ENCODE data around the gene BUB1.
A peak's percentile ranks its signal among the peaks of the same experiment; 100 is the strongest.

The BUB1 gene

GRCh38 chr2:110678457-110679336 is 834 bp upstream of the BUB1 start:
- no peaks in the 10 kb centered on the region for H3K9me3 Mint-ChIP-seq
- H3K4me3 Mint-ChIP-seq: peak overlapping the region; percentile 96
- peaks cover 13% of the 10 kb centered on the region for H3K27me3 Mint-ChIP-seq (ENCODE audit: low read depth)
- H3K4me1 Mint-ChIP-seq (ENCODE audit: low read depth): peaks cover 38% of the 10 kb centered on the region
- peak overlapping the region; percentile 99 for H3K27ac Mint-ChIP-seq
- H3K36me3 Mint-ChIP-seq (ENCODE audit: low read depth): peaks cover 5% of the 10 kb centered on the region

GRCh38 chr2:110677080-110677479 is 783 bp downstream of the BUB1 start:
- Mint-ChIP-seq H3K27me3 (ENCODE audit: low read depth) (peaks cover 3% of the 10 kb centered on the region), H3K36me3 (ENCODE audit: low read depth) (peaks cover 16% of the 10 kb centered on the region), H3K9me3 (no peaks in the 10 kb centered on the region), H3K27ac (peak overlapping the region; percentile 99), H3K4me1 (ENCODE audit: low read depth) (peaks cover 43% of the 10 kb centered on the region), H3K4me3 (peak overlapping the region; percentile 96)

GRCh38 chr2:110675679-110676078 is 2.2 kb downstream of the BUB1 start:
- peak overlapping the region; percentile 77 for H3K27ac Mint-ChIP-seq
- H3K36me3 Mint-ChIP-seq (ENCODE audit: low read depth): peaks cover 22% of the 10 kb centered on the region

GRCh38 chr2:110674620-110675555 is 3.0 kb downstream of the BUB1 start:
- Mint-ChIP-seq H3K27me3 (ENCODE audit: low read depth) (no peaks in the 10 kb centered on the region), H3K4me1 (ENCODE audit: low read depth) (peaks cover 45% of the 10 kb centered on the region), H3K36me3 (ENCODE audit: low read depth) (peaks cover 22% of the 10 kb centered on the region), H3K4me3 (peak overlapping the region; percentile 82), H3K9me3 (no peaks in the 10 kb centered on the region), H3K27ac (peak overlapping the region; percentile 82)

More at GRCh38 chr2:110675679-110676078, 2.2 kb downstream of the BUB1 start:
- Mint-ChIP-seq H3K27me3 (ENCODE audit: low read depth) (no peaks in the 10 kb centered on the region), H3K4me1 (ENCODE audit: low read depth) (peaks cover 47% of the 10 kb centered on the region), H3K4me3 (peak overlapping the region; percentile 70), H3K9me3 (no peaks in the 10 kb centered on the region)

GRCh38 chr2:110673201-110673600 is 4.7 kb downstream of the BUB1 start:
- Mint-ChIP-seq H3K36me3 (ENCODE audit: low read depth) (peaks cover 34% of the 10 kb centered on the region), H3K27me3 (ENCODE audit: low read depth) (no peaks in the 10 kb centered on the region), H3K9me3 (no peaks in the 10 kb centered on the region), H3K4me1 (ENCODE audit: low read depth) (peaks cover 42% of the 10 kb centered on the region), H3K27ac (no peak overlapping the region), H3K4me3 (no peak overlapping the region)

- H3K27ac Mint-ChIP-seq: no peak overlapping the region
- peaks cover 45% of the 10 kb centered on the region for H3K36me3 Mint-ChIP-seq (ENCODE audit: low read depth)
- peaks cover 31% of the 10 kb centered on the region for H3K4me1 Mint-ChIP-seq (ENCODE audit: low read depth)
- H3K9me3 Mint-ChIP-seq: no peaks in the 10 kb centered on the region
- H3K27me3 Mint-ChIP-seq (ENCODE audit: low read depth): no peaks in the 10 kb centered on the region
- no peak overlapping the region for H3K4me3 Mint-ChIP-seq
These were observed 7.0 kb downstream of the BUB1 start for GRCh38 chr2:110670826-110671225.

GRCh38 chr2:110669079-110669478 is 8.8 kb downstream of the BUB1 start:
- H3K27me3 Mint-ChIP-seq (ENCODE audit: low read depth): no peaks in the 10 kb centered on the region
- H3K9me3 Mint-ChIP-seq: no peaks in the 10 kb centered on the region
- peaks cover 55% of the 10 kb centered on the region for H3K36me3 Mint-ChIP-seq (ENCODE audit: low read depth)
- H3K4me3 Mint-ChIP-seq: no peak overlapping the region
- peaks cover 29% of the 10 kb centered on the region for H3K4me1 Mint-ChIP-seq (ENCODE audit: low read depth)
- peak overlapping the region; percentile 64 for H3K27ac Mint-ChIP-seq

- Mint-ChIP-seq H3K27ac (no peak overlapping the region), H3K36me3 (ENCODE audit: low read depth) (peaks cover 53% of the 10 kb centered on the region), H3K27me3 (ENCODE audit: low read depth) (no peaks in the 10 kb centered on the region), H3K9me3 (no peaks in the 10 kb centered on the region), H3K4me1 (ENCODE audit: low read depth) (peaks cover 29% of the 10 kb centered on the region), H3K4me3 (no peak overlapping the region)
These were observed 10.8 kb downstream of the BUB1 start for GRCh38 chr2:110667071-110667470.

- no peaks in the 10 kb centered on the region for H3K27me3 Mint-ChIP-seq (ENCODE audit: low read depth)
- H3K4me3 Mint-ChIP-seq: no peak overlapping the region
- peaks cover 63% of the 10 kb centered on the region for H3K36me3 Mint-ChIP-seq (ENCODE audit: low read depth)
- H3K27ac Mint-ChIP-seq: peak overlapping the region; percentile 11
- no peaks in the 10 kb centered on the region for H3K9me3 Mint-ChIP-seq
- H3K4me1 Mint-ChIP-seq (ENCODE audit: low read depth): peaks cover 28% of the 10 kb centered on the region
These were observed 13.7 kb downstream of the BUB1 start for GRCh38 chr2:110664135-110664534.

- no peak overlapping the region for H3K27ac Mint-ChIP-seq
- H3K36me3 Mint-ChIP-seq (ENCODE audit: low read depth): peaks cover 65% of the 10 kb centered on the region
- H3K27me3 Mint-ChIP-seq (ENCODE audit: low read depth): no peaks in the 10 kb centered on the region
- no peak overlapping the region for H3K4me3 Mint-ChIP-seq
- H3K4me1 Mint-ChIP-seq (ENCODE audit: low read depth): peaks cover 29% of the 10 kb centered on the region
- H3K9me3 Mint-ChIP-seq: no peaks in the 10 kb centered on the region
These were observed 15.3 kb downstream of the BUB1 start for GRCh38 chr2:110662560-110662959.

GRCh38 chr2:110660558-110660957 is 17.3 kb downstream of the BUB1 start:
- peaks cover 30% of the 10 kb centered on the region for H3K4me1 Mint-ChIP-seq (ENCODE audit: low read depth)
- peaks cover 64% of the 10 kb centered on the region for H3K36me3 Mint-ChIP-seq (ENCODE audit: low read depth)
- no peaks in the 10 kb centered on the region for H3K27me3 Mint-ChIP-seq (ENCODE audit: low read depth)
- H3K4me3 Mint-ChIP-seq: no peak overlapping the region
- H3K27ac Mint-ChIP-seq: no peak overlapping the region
- no peaks in the 10 kb centered on the region for H3K9me3 Mint-ChIP-seq

GRCh38 chr2:110659248-110659647 is 18.6 kb downstream of the BUB1 start:
- Mint-ChIP-seq H3K36me3 (ENCODE audit: low read depth) (peaks cover 59% of the 10 kb centered on the region), H3K9me3 (no peaks in the 10 kb centered on the region), H3K27me3 (ENCODE audit: low read depth) (no peaks in the 10 kb centered on the region), H3K4me1 (ENCODE audit: low read depth) (peaks cover 23% of the 10 kb centered on the region), H3K27ac (peak overlapping the region; percentile 57), H3K4me3 (no peak overlapping the region)

- H3K27ac Mint-ChIP-seq: peak overlapping the region; percentile 64
- no peaks in the 10 kb centered on the region for H3K9me3 Mint-ChIP-seq
- no peaks in the 10 kb centered on the region for H3K27me3 Mint-ChIP-seq (ENCODE audit: low read depth)
- H3K36me3 Mint-ChIP-seq (ENCODE audit: low read depth): peaks cover 64% of the 10 kb centered on the region
- peaks cover 19% of the 10 kb centered on the region for H3K4me1 Mint-ChIP-seq (ENCODE audit: low read depth)
- H3K4me3 Mint-ChIP-seq: no peak overlapping the region
These were observed 20.0 kb downstream of the BUB1 start for GRCh38 chr2:110657724-110658305.

GRCh38 chr2:110655701-110656100 is 22.2 kb downstream of the BUB1 start:
- H3K36me3 Mint-ChIP-seq (ENCODE audit: low read depth): peaks cover 59% of the 10 kb centered on the region

More at GRCh38 chr2:110655701-110656100, 22.2 kb downstream of the BUB1 start:
- Mint-ChIP-seq H3K4me1 (ENCODE audit: low read depth) (peaks cover 14% of the 10 kb centered on the region), H3K27me3 (ENCODE audit: low read depth) (no peaks in the 10 kb centered on the region), H3K27ac (no peak overlapping the region), H3K9me3 (no peaks in the 10 kb centered on the region), H3K4me3 (no peak overlapping the region)

All from T-helper 1 cell treated with Interleukin-12 subunit alpha and Interleukin-12 subunit beta and Interleukin-4 antibody, amounts not matched to agents 30 μg/mL and 1 μg/mL, for 36 hours (primary cell).